COR-L47 (cell line): ENCODE data around the gene C1orf159.
"Not testable (repeated sequence)": the region's sequence is repeated elsewhere in the genome, so short reads cannot be mapped to it uniquely, and the experiment has no call there.

Experiments used
- DNase-seq: peaks from one replicate; lab custom pipeline; 2025; lab: John Stamatoyannopoulos, UW

The C1orf159 gene

GRCh38 chr1:1115786-1116700, at the start of gene C1orf159:
TSS of gene C1orf159 (minus strand) at chr1:1116089. CDS start at chr1:1091543, 24,546 bp downstream.
- peak; percentile 97 for DNase-seq

GRCh38 chr1:1165485-1165884, 49.6 kb upstream of the C1orf159 start:
- DNase-seq: no peak

DNA sequence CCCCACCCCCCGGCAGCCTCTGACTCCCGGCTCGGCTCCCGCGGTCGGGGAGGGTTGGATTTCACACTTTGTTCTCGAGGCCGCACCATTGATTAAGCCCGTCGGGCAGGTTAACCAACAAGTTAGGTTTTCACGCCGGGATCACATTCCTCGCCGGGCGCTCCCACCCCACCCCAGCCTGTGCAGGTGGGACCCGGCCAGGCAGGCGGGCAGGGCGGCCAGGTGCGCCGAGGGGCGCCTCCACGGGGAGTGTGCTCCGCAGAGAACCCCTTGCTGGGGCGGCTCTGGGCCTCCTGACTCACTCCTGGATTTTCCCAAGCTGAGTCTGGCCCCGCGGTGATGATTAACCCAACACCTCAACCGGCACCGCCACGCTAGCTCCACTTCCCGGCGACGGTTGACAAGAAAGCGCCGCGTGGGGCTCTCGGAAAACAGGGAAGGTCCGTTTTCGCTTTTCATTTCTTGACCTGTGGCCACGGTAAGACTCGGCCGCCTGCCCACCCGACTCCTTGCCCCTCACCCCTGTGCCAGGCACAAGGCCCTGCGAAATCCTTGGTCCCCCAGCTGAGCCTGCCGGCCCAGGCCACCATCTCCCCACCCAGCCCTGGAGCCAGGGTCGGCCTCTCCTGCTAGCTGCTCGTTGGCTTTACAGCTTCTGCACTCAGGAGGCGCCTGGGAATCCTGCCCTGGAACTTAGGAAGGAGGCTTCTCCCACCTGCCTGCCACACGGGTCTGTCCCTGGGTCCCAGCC, 49.0 kb upstream of the C1orf159 start:
- DNase-seq: no peak

- DNase-seq: peak; percentile 16
Observed at GRCh38 chr1:1164361-1164700, 48.4 kb upstream of the C1orf159 start.

DNA sequence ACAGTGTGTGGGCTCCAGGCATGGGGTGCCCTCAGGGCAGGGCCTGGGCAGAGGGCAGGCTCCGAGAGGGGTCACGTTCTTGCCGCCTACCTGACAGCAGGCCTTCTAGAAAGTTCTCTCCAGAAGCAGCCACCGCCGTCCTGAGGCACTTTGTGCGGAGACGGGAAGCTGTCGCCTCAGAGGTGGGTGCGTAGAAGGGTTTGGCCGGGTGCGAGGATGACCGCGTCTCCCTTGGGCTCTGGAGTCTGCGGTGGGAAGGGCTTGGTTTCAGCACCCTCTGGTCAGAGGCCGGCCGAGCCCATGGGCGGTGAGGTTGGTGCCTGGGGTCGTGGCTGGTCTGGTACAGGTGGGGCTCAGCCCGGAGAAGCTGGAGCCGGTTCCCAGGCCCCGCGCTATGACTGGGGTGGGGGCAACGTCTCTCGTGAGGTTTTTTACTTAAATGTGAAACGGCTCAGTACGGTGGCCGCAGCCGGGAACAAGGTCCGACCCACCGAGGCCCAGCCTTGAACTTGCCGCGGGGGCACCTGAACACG, 47.7 kb upstream of the C1orf159 start:
- DNase-seq: no peak

DNA sequence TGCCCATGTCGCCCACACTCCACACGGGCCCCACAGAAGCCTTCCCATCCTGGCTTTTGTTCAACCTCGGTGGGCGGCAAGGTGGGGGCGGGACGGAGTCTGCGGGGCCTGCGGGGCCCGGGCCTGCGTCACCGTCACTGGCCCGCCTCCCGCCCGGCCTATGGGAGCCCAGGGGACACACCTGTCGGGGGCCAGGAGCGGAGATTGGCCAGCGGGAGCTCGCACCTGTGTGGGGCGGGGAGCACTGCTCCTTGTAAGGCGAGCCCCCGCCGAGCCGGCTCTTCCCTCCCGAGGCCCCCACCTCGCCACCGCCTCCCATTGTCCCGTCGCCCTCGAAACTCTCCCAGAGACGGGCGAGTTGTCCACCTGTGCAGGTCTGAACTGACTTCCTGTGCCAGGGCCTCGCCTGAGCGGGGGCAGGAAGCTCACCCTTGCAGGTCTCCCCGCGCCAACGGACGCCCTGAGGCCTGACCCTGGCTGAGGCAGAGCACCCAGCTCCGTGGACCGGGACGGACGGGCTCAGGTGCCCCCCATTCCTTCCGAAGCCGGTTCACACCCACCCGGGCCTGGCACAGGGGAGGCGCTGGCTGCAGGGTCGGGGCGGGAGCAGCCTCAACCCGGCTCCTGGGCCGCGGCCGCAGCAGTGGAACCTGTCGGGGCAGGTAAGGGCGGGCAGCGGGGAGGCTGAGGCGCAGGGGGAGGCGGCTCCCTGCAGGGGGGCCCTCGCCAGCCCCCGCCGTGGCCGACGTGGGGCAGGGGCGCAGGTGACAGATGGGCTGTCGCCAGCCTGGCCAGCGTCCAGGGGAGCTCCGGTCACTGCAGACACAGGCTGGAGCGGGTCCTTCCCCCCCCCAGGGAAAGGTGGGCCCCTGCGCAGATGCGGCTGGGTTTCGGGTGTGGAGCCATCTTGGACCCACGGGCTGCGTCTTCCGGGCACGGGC, 47.0 kb upstream of the C1orf159 start:
- DNase-seq: peak; percentile 96

GRCh38 chr1:1161683-1162079, 45.8 kb upstream of the C1orf159 start:
- peak; percentile 13 for DNase-seq

DNA sequence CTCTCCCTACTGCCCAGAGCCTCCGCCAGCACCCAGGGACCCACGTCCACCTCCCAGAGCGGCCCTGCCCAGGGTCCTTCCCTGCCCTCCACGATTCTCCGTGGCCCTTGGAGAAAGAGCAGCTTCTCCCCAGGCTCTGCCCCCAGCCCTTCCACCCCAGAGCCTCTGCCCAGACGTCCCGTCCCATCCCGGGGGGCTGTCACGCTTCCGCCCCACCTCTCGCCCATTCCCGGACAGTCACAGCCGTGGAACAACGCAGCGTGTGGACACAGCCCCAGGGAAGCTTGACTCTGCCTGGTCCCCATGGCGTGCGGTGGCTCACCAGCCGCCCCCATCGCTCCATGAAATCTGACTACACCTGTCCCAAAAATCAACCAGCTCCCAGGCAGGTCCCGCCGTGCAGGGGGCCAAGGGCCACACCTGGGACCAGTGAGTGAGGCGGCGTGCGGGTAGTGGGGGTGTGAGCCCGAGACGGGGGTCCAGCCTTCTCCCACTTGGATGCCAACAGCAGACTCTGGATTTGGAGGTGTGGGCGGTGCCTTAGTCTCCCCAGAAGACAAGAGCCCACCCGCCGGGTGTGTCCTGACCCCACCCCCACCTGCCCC, 45.3 kb upstream of the C1orf159 start:
- DNase-seq: no peak

DNA sequence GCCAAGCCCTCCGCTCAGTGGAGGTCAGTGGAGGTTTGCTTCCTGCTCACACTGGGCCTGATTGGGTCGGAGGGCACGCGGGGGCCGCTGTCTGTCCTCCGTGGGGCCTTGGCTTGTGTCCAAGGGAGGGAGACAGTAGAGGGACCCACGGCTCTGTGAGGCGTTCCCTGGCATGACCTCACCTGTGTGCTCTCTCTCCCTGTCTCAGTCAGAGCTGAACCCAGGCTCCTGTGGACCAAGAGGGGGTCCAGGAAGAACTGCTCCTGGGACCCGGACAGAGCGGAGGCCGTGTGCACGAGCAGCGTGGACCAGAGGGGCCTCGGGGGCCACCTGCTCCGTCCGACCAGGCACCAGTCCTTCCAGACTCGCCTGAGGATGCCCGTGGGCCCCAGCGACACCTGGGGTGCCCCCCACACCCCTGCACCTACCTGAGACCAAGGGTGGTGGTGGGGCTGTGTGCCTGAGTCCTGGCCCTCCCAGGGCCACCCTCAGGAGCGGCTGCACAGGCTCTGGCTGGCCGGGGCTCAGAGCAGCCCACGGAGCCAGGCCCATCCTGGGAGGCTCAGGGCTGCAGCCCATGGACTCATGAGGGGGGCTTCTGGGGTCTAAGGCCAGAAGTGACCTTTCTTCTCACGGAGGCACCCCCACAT, 44.5 kb upstream of the C1orf159 start:
- DNase-seq: no peak

DNA sequence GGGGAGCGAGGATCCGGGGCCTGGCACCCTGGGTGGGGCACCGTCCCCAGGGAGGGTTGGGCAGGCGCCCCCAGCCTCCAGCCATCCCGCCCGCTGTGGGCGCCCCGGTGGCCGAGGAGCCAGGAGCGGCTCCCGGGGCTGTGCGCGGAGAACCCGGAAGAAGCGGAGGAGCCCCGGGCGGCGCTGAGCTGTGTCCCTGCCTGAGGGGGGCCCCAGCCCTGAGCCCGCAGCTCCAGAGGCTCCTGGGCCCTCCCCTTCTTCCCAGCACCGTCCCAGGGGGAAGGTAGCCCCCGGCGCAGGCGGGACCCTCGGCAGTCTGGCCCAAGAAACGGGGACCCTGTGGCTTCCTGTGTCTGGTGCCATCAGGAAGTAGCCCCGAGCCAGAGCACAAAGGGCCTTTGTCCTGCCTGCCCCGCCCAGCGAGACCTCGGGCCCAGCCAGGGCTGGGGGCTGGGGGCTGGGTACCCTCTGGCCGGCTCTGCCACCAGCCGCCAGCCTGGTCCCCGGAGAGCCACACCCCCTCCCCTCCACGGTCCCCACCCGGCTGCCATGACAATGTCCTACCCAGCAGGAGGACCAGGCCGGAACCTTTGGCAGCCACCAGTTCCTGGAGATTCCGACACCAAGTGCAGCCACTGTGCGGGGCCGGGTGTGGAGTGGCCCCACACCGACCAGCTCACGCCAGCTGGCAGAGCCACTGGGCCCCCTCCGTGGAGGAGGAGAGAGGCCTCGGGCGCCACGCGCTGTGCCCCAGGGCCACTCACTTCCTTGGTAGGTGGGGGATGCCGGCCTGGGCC, 42.2 kb upstream of the C1orf159 start:
- no peak for DNase-seq

- no peak for DNase-seq
Observed at GRCh38 chr1:1157426-1157913, 41.6 kb upstream of the C1orf159 start.

- no peak for DNase-seq
Observed at GRCh38 chr1:1157033-1157365, 41.1 kb upstream of the C1orf159 start.

DNA sequence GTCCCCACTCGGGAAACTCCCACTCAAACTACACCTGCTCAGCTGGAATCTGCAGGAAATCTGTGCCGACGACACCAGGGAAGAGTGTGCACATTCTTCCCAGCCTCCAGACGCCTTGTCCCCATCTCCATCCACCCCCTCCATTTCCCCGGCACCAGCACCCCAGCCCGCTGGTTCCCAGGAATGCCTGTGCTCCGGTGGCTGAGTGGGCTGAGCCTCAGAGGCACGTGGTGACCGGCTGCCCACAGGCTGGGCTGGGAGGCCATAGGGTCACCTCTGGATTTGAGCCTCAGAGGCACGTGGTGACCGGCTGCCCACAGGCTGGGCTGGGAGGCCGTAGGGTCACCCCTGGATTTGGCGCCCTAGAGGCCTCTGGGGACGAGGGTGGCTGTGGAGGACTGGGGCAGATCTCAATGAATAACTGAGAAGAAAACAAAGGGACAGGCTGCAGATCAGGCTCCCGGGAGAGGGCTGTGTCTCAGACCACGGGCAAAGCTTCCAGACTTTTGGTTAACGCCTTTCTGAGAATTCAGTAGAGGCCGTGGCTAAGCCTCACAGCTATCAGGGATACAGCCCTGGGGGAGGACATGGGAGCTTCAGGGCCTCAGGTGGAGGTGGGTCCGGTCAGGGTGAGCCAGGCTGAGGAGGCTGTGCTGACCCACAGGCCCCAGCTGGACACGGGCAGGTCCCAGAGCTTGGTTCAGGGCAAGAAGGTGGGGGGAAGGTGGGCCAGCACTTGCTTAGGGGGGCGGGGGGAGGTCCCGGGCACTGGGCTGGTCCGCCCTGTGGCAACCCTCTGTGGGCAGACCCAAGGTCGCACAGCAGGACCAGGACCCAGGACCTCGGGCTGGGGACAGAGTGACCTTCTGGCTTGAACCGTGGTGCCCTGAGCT, 40.5 kb upstream of the C1orf159 start:
- DNase-seq: no peak

DNA sequence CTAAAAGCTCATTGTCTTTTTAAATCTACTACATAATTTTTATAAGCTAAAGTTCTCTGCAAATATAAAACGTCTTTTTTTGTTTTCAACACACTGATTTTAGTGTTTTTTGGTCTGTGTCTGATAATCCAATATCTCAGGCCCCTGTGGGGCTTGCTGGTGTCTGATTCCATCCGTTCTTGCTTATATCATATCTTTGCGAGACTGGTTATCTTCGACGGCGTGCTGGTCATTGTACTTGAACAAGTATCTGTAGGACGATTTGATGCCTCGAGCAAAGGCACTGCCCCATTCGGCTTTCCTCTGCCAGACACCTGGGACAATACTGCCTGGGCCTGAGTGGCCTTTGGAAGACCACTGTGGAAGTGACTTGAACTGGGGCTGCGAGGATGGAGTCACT, 39.4 kb upstream of the C1orf159 start:
- no peak for DNase-seq

- no peak for DNase-seq
Observed at GRCh38 chr1:1153874-1154273, 38.0 kb upstream of the C1orf159 start.

- DNase-seq: not testable (repeated sequence)
Observed at GRCh38 chr1:1153215-1153614, 37.3 kb upstream of the C1orf159 start.

GRCh38 chr1:1152431-1152830, 36.5 kb upstream of the C1orf159 start:
- not testable (repeated sequence) for DNase-seq

DNA sequence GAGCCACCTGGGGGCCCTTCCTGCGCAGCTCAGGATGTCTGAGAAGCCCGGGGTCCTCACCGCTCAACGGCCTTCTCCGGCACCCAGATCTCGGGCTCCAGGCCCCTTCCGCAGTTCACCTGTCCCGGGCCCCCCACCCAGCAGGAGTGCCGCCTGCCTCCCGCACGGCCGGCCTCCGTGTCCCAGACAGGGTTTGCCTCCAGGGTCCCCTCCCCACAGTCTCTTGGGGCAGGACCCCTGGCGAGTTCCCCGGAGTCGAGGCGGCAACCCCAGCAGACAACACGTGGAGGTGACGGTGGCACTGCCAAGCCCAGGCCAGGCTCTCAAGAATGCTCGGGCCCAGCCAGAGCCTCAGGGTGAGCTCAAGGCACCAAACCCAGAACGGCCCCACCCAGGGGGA, 35.4 kb upstream of the C1orf159 start:
- DNase-seq: no peak

- no peak for DNase-seq
Observed at GRCh38 chr1:1150100-1150499, 34.2 kb upstream of the C1orf159 start.
